ENCODE results near the gene AP3D1.
A peak's percentile ranks its signal among the peaks of the same experiment; 100 is the strongest.

Gene AP3D1

DNA sequence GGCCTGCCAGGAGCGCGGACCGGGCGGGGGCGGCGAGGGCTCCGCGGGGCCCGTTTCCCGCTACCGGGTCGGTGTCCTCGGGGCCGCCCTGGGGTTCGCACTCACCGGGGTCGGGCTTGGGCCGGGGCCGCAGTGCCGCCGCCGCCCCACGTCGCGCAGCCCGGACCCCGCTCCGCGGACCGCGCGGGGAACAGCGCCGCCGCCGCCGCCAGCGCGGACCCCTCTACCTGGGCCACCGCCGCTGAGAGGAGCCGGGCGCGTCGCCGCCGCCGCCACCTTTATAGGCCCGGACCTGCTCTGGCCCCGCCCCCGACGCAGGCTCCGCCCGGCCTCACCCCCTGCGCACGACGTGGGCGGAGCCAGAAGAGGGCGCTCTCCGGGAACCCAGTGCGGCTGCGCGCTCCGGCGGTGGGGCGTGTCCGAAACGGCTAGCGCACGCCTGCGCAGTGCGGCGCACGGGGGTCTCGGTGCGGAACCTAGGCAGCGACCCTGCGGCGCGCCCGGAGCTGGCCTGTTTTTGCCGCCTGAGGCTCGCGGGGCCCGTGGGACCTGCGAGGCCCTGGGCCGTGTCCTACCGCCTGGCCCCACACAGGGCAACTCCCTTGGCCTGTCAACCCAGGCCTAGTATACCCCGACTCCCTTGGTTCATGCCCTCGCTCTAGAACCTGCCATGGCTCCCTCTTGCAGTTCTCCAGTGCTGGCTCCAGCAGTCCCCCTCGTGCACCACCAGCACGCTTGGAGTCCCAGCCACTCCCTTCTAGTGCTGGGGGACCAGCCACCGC is 100.2 kb downstream of the AP3D1 start, which contains the start of gene MKNK2:
MKNK2 (minus strand) TSS at position 254 of the 782 bp plus-strand sequence. CDS start 393 bp downstream, outside the sequence.
- peak; percentile 91 for FAIRE-seq
- DNase-seq (ENCODE audit: insufficient read length, low spot score): peak; percentile 79
